ENCODE results near the gene FMOD.

FMOD gene

GRCh38 chr1:203340112-203340790 lies 10.7 kb downstream of the FMOD start:
- no peak overlapping the region for H3K9ac ChIP-seq (ENCODE audit: insufficient read length)
- DNase-seq (ENCODE audit: low read depth, low spot score) = peak; percentile 68

DNA sequence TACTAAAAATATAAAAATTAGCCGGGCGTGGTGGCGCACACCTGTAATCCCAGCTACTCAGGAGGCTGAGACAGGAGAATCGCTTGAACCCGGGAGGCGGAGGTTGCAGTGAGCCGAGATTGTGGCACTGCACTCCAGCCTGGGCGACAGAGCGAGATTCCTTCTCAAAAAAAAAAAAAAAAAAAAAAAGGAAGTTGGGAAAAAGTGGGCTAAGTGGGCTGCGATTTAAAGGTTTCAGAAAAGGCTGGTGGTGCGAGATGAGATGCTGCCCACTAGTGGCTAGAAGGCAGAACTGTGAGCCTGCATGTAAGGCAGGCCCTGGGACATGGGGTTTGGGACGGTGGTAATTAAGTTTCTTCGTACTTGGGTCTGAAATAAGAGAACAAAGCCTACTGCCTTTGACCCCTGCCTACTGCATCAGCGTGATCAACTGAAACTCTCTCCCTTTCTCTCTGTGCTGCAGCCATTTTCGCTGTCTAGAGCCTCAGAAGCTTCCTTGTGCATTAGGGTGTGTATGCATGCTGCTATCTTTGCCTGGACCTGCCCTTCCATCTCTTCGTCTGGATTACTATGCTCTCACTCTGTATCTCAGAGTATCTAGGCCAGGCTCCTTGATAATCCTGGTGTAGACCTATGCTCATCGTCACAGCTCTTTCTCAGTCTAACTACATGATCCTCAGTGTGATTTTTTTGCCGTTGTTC lies 12.4 kb downstream of the FMOD start:
- no peaks in the 10 kb centered on the region for H3K36me3 ChIP-seq (ENCODE audit: insufficient read depth, low read length)

More at GRCh38 chr1:203340112-203340790, 10.7 kb downstream of the FMOD start:
- Histone ChIP-seq H3K27ac (no peak overlapping the region), H3K9me3 (ENCODE audit: low read depth, low read length) (no peaks in the 10 kb centered on the region), H3K36me3 (ENCODE audit: insufficient read depth, low read length) (no peaks in the 10 kb centered on the region), H3K4me3 (no peak overlapping the region)
- no peak for TF ChIP-seq FOXP2 (optimal IDR thresholded peaks at IDR 0.05; ENCODE audit: control extremely low read depth, extremely low read length, insufficient read depth)
- TF ChIP-seq POLR2AphosphoS5 (IDR thresholded peaks at IDR 0.05; ENCODE audit: borderline replicate concordance, low read depth, low read length) = no peak
- TF ChIP-seq EZH2 (IDR thresholded peaks at IDR 0.05) = no peak

DNA sequence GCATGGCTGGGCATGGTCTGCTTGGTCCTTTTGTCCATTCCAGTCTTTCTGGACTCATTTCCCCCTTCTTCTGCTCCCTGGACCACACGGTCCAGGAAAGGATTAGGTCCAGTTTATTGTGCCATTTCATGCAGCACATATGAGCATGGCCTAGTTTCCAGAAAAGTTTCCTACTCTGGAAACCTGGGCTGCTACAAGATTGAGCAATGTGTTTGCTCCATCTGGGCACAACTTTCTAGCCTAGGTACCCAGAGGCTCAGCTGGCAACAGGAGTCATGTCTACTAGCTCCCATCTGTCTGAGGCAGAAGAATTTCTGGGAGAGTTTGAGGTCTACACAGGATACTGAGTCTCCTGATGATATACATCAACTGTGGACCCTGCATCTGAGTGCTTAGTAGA lies 14.8 kb downstream of the FMOD start:
- Histone ChIP-seq H3K4me3 (no peak overlapping the region), H3K9ac (ENCODE audit: insufficient read length) (no peak overlapping the region), H3K36me3 (ENCODE audit: insufficient read depth, low read length) (no peaks in the 10 kb centered on the region), H3K27ac (no peak overlapping the region), H3K9me3 (ENCODE audit: low read depth, low read length) (no peaks in the 10 kb centered on the region)
- TF ChIP-seq POLR2AphosphoS5 (IDR thresholded peaks at IDR 0.05; ENCODE audit: borderline replicate concordance, low read depth, low read length) (no peak), FOXP2 (optimal IDR thresholded peaks at IDR 0.05; ENCODE audit: control extremely low read depth, extremely low read length, insufficient read depth) (no peak), EZH2 (IDR thresholded peaks at IDR 0.05) (no peak)
- no peak for DNase-seq (ENCODE audit: low read depth, low spot score)

More for the DNA sequence above, 12.4 kb downstream of the FMOD start:
- TF ChIP-seq EZH2 (IDR thresholded peaks at IDR 0.05) (no peak), POLR2AphosphoS5 (IDR thresholded peaks at IDR 0.05; ENCODE audit: borderline replicate concordance, low read depth, low read length) (no peak), FOXP2 (optimal IDR thresholded peaks at IDR 0.05; ENCODE audit: control extremely low read depth, extremely low read length, insufficient read depth) (no peak)
- Histone ChIP-seq H3K9ac (ENCODE audit: insufficient read length) (no peak overlapping the region), H3K4me3 (no peak overlapping the region), H3K27ac (no peak overlapping the region), H3K9me3 (ENCODE audit: low read depth, low read length) (no peaks in the 10 kb centered on the region)
- DNase-seq (ENCODE audit: low read depth, low spot score) = no peak

- no peak for DNase-seq (ENCODE audit: low read depth, low spot score)
- no peak overlapping the region for H3K9ac ChIP-seq (ENCODE audit: insufficient read length)
- TF ChIP-seq EZH2 (IDR thresholded peaks at IDR 0.05) (no peak), POLR2AphosphoS5 (IDR thresholded peaks at IDR 0.05; ENCODE audit: borderline replicate concordance, low read depth, low read length) (no peak), FOXP2 (optimal IDR thresholded peaks at IDR 0.05; ENCODE audit: control extremely low read depth, extremely low read length, insufficient read depth) (no peak)
- H3K36me3 ChIP-seq (ENCODE audit: insufficient read depth, low read length) = no peaks in the 10 kb centered on the region
- H3K9me3 ChIP-seq (ENCODE audit: low read depth, low read length) = no peaks in the 10 kb centered on the region
- H3K4me3 ChIP-seq = no peak overlapping the region
- no peak overlapping the region for H3K27ac ChIP-seq
Measured at GRCh38 chr1:203335503-203335902, 15.4 kb downstream of the FMOD start.

GRCh38 chr1:203331224-203331623 lies 19.7 kb downstream of the FMOD start:
- Histone ChIP-seq H3K9ac (ENCODE audit: insufficient read length) (no peak overlapping the region), H3K27ac (no peak overlapping the region), H3K9me3 (ENCODE audit: low read depth, low read length) (no peaks in the 10 kb centered on the region), H3K4me3 (no peak overlapping the region), H3K36me3 (ENCODE audit: insufficient read depth, low read length) (no peaks in the 10 kb centered on the region)
- TF ChIP-seq POLR2AphosphoS5 (IDR thresholded peaks at IDR 0.05; ENCODE audit: borderline replicate concordance, low read depth, low read length) (no peak), EZH2 (IDR thresholded peaks at IDR 0.05) (no peak), FOXP2 (optimal IDR thresholded peaks at IDR 0.05; ENCODE audit: control extremely low read depth, extremely low read length, insufficient read depth) (no peak)
- no peak for DNase-seq (ENCODE audit: low read depth, low spot score)

DNA sequence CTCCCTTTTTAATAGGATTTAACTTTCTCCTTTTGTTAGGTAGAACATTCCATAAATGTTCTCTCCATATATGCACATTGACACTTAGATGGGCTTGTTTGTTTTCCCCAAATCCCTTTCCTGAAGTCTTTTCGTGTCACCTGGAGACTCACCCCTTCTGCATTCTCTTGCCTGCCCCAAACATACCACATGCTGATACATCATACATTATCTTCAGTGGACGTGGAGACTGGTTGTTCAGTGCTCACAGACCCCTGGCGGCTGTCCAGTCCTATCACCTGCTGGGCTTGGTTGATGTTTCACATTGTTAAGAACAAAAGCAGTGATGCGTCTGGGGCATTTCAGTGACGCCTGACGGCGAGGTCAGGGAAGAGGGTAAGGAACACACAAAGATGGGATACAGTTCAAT lies 22.2 kb downstream of the FMOD start:
- Histone ChIP-seq H3K27ac (no peak overlapping the region), H3K9me3 (ENCODE audit: low read depth, low read length) (no peaks in the 10 kb centered on the region), H3K4me3 (no peak overlapping the region), H3K9ac (ENCODE audit: insufficient read length) (no peak overlapping the region), H3K36me3 (ENCODE audit: insufficient read depth, low read length) (no peaks in the 10 kb centered on the region)
- no peak for DNase-seq (ENCODE audit: low read depth, low spot score)
- no peak for TF ChIP-seq FOXP2 (optimal IDR thresholded peaks at IDR 0.05; ENCODE audit: control extremely low read depth, extremely low read length, insufficient read depth)

GRCh38 chr1:203327684-203328457 lies 23.1 kb downstream of the FMOD start:
- no peaks in the 10 kb centered on the region for H3K36me3 ChIP-seq (ENCODE audit: insufficient read depth, low read length)
- no peaks in the 10 kb centered on the region for H3K9me3 ChIP-seq (ENCODE audit: low read depth, low read length)
- H3K9ac ChIP-seq (ENCODE audit: insufficient read length) = peak overlapping the region; percentile 3
- no peak for DNase-seq (ENCODE audit: low read depth, low spot score)
- H3K4me3 ChIP-seq = peak overlapping the region; percentile 84
- TF ChIP-seq POLR2AphosphoS5 (IDR thresholded peaks at IDR 0.05; ENCODE audit: borderline replicate concordance, low read depth, low read length) = peak; percentile 13; the same call in 1 of the 2 replicates
- TF ChIP-seq FOXP2 (optimal IDR thresholded peaks at IDR 0.05; ENCODE audit: control extremely low read depth, extremely low read length, insufficient read depth) = no peak
- no peak for TF ChIP-seq EZH2 (IDR thresholded peaks at IDR 0.05)
- no peak overlapping the region for H3K27ac ChIP-seq
